IMR-90 (cell line): ENCODE data around the gene RAB36. TPM values are rescaled to one million over a fixed set of nuclear protein-coding genes. Genes with fewer than 3 reads are reported as not detected.

Experiments used
- ATAC-seq: fragments of 200-7000 bp; cut with Tn5 transposase; 2 replicates; pipeline ENCODE4 v1.9.1; 2020; ENCODE audit warnings: low read depth, mild to moderate bottlenecking, moderate library complexity
- BruUV-seq: library from RNA; stranded (reverse); fragments of 400-500 nt; replicated peaks from 2 replicates; lab custom pipeline; 2021; lab: Mats Ljungman, UMichigan
- CTCF ChIA-PET: fragments of 300-600 bp; formaldehyde crosslinking; extraction: SDS; loops from one replicate; lab custom pipeline; 2021; ENCODE audit warnings: antibody characterized with exemption; lab: Yijun Ruan, JAX
- POLR2A ChIA-PET: fragments of 300-600 bp; sonication (Branson Sonifier 250); formaldehyde crosslinking; loops from one replicate; lab custom pipeline; 2022; ENCODE audit warnings: antibody characterized with exemption; ENCODE audit not compliant: unreplicated experiment; lab: Charles Lee
- DNase-seq: peaks from one replicate; pipeline ENCODE4 v3.0.0; 2013
- H2AFZ ChIP-seq: replicated peaks from 2 replicates; pipeline ENCODE3; 2013; ENCODE audit warnings: low read length, mild to moderate bottlenecking; ENCODE audit not compliant: poor library complexity
- H2AK5ac ChIP-seq: 2 replicates; pipeline ENCODE4 v1.6.1; 2013; ENCODE audit warnings: low read depth, low read length, inconsistent platforms
- H2AK9ac ChIP-seq: replicated peaks from 2 replicates; pipeline ENCODE3; 2013; ENCODE audit warnings: mild to moderate bottlenecking, low read depth, low read length, moderate library complexity; ENCODE audit not compliant: poor library complexity
- H2BK120ac ChIP-seq: 2 replicates; pipeline ENCODE4 v1.6.1; 2013; ENCODE audit warnings: low read depth, low read length, inconsistent platforms
- H2BK15ac ChIP-seq: 3 replicates; pipeline ENCODE4 v1.6.1; 2013; ENCODE audit warnings: low read depth, low read length, inconsistent platforms
- H2BK20ac ChIP-seq: 2 replicates; pipeline ENCODE4 v1.6.1; 2013; ENCODE audit warnings: low read depth, mild to moderate bottlenecking, inconsistent platforms, low read length, moderate library complexity
- H2BK5ac ChIP-seq: 2 replicates; pipeline ENCODE4 v1.6.1; 2013; ENCODE audit warnings: mild to moderate bottlenecking, low read depth, low read length, inconsistent platforms; ENCODE audit not compliant: poor library complexity, severe bottlenecking
- H3K14ac ChIP-seq: replicated peaks from 2 replicates; pipeline ENCODE4 v1.6.1; 2013; ENCODE audit warnings: low read depth, low read length, inconsistent platforms
- H3K18ac ChIP-seq: 2 replicates; pipeline ENCODE4 v1.6.1; 2013; ENCODE audit warnings: low read depth, low read length, control low read depth
- H3K23ac ChIP-seq: 2 replicates; pipeline ENCODE4 v1.6.1; 2013; ENCODE audit warnings: low read depth, low read length, inconsistent platforms
- H3K27ac ChIP-seq: 2 replicates; pipeline ENCODE4 v1.5.1; 2013; ENCODE audit warnings: mild to moderate bottlenecking, control low read depth, low read length; ENCODE audit not compliant: insufficient read depth
- H3K27me3 ChIP-seq: 2 replicates; pipeline ENCODE4 v1.6.1; 2013; ENCODE audit warnings: low read length; ENCODE audit not compliant: control insufficient read depth, insufficient read depth
- H3K36me3 ChIP-seq: 2 replicates; pipeline ENCODE4 v1.6.1; 2013; ENCODE audit warnings: low read length, mixed read lengths; ENCODE audit not compliant: control insufficient read depth, insufficient read depth
- H3K4ac ChIP-seq: 2 replicates; pipeline ENCODE4 v1.6.1; 2013; ENCODE audit warnings: low read depth, low read length, inconsistent platforms
- H3K4me1 ChIP-seq: 2 replicates; pipeline ENCODE4 v1.6.1; 2013; ENCODE audit warnings: low read length, mixed read lengths; ENCODE audit not compliant: control insufficient read depth, insufficient read depth
- H3K4me2 ChIP-seq: 2 replicates; pipeline ENCODE4 v1.6.1; 2013; ENCODE audit warnings: low read depth, mild to moderate bottlenecking, control low read depth, low read length, moderate library complexity
- H3K4me3 ChIP-seq: 2 replicates; pipeline ENCODE4 v1.5.1; 2013; ENCODE audit warnings: low read depth, mild to moderate bottlenecking, control low read depth, low read length, moderate library complexity; ENCODE audit not compliant: insufficient read depth
- H3K56ac ChIP-seq: 2 replicates; pipeline ENCODE4 v1.6.1; 2013; ENCODE audit warnings: low read length, inconsistent platforms; ENCODE audit not compliant: insufficient read depth; ENCODE audit errors: extremely low read depth
- H3K79me1 ChIP-seq, 2 experiments: 2 replicates each; pipeline ENCODE4 v1.6.1; 2013; ENCODE audit warnings: low read length in 2 of 2, inconsistent platforms in 1 of 2, low read depth in 1 of 2
- H3K9ac ChIP-seq: 2 replicates; pipeline ENCODE4 v1.6.1; 2013; ENCODE audit warnings: low read depth, low read length, control low read depth
- H3K9me1 ChIP-seq: 2 replicates; pipeline ENCODE4 v1.6.1; 2013; ENCODE audit warnings: low read length, inconsistent platforms; ENCODE audit not compliant: insufficient read depth
- H3K9me3 ChIP-seq: 2 replicates; pipeline ENCODE4 v1.6.1; 2013; ENCODE audit warnings: low read length; ENCODE audit not compliant: control insufficient read depth, insufficient read depth
- H4K20me1 ChIP-seq: 2 replicates; pipeline ENCODE4 v1.6.1; 2013; ENCODE audit warnings: low read length, inconsistent platforms; ENCODE audit not compliant: insufficient read depth
- H4K5ac ChIP-seq: 2 replicates; pipeline ENCODE4 v1.6.1; 2013; ENCODE audit warnings: mild to moderate bottlenecking, low read depth, low read length, control low read depth
- H4K8ac ChIP-seq, 2 experiments: 2 replicates each; pipeline ENCODE4 v1.6.1; 2013; ENCODE audit warnings: low read depth in 2 of 2, low read length in 2 of 2, control low read depth in 1 of 2, inconsistent platforms in 1 of 2
- H4K91ac ChIP-seq: 2 replicates; pipeline ENCODE4 v1.6.1; 2013; ENCODE audit warnings: low read depth, low read length, inconsistent platforms; ENCODE audit not compliant: insufficient read depth
- BHLHE40 ChIP-seq: fragments of 150-350 bp; IDR thresholded peaks from 2 replicates; pipeline ENCODE4 v1.6.1; 2016; ENCODE audit warnings: mild to moderate bottlenecking, low read depth, low read length
- CEBPB ChIP-seq: IDR thresholded peaks from 2 replicates; pipeline ENCODE4 v1.6.1; 2012; ENCODE audit warnings: low read depth, low read length, improper control_type of control experiment
- MAFK ChIP-seq: IDR thresholded peaks from 2 replicates; pipeline ENCODE4 v1.6.1; 2012; ENCODE audit warnings: low read depth, low read length, improper control_type of control experiment
- MAZ ChIP-seq: IDR thresholded peaks from 2 replicates; pipeline ENCODE4 v1.6.1; 2012; ENCODE audit warnings: low read depth, mild to moderate bottlenecking, low read length, improper control_type of control experiment, moderate library complexity, borderline replicate concordance
- MXI1 ChIP-seq: IDR thresholded peaks from 2 replicates; pipeline ENCODE4 v1.6.1; 2012; ENCODE audit warnings: low read depth, mild to moderate bottlenecking, low read length, moderate library complexity, borderline replicate concordance
- NFE2L2 ChIP-seq: fragments of 150-350 bp; IDR thresholded peaks from 2 replicates; pipeline ENCODE4 v1.6.1; 2016; ENCODE audit warnings: low read depth, mild to moderate bottlenecking, low read length
- RCOR1 ChIP-seq: IDR thresholded peaks from 2 replicates; pipeline ENCODE4 v1.6.1; 2012; ENCODE audit warnings: mild to moderate bottlenecking, low read length, improper control_type of control experiment; ENCODE audit not compliant: insufficient replicate concordance
- RFX5 ChIP-seq: IDR thresholded peaks from 2 replicates; pipeline ENCODE4 v1.8.0; 2012; ENCODE audit warnings: low read depth, mild to moderate bottlenecking, low read length, moderate library complexity
- SMC3 ChIP-seq: fragments of 150-350 bp; IDR thresholded peaks from 2 replicates; pipeline ENCODE4 v1.6.1; 2016; ENCODE audit warnings: low read depth, mild to moderate bottlenecking, antibody characterized with exemption, low read length, moderate library complexity
- WGBS, 2 experiments: methylation state at CpG; one replicate each; pipeline versions ENCODE4 v1.1.5 to v1.1.7; 2013; ENCODE audit warnings: missing lambda C conversion rate in 2 of 2; ENCODE audit not compliant: insufficient read length in 1 of 2; ENCODE audit errors: extremely low coverage in 2 of 2; 5-methylcytosine and 5-hydroxymethylcytosine counted together
- dilution Hi-C: fragments of 300-500 bp; cut with HindIII; formaldehyde crosslinking; loops from one replicate; pipeline ENCODE4 v1.14.3; 2018; ENCODE audit warnings: low sequenced_read_pairs; ENCODE audit not compliant: unreplicated experiment
- in situ Hi-C: fragments of 300-500 bp; cut with MboI; formaldehyde crosslinking; loops from 3 replicates; pipeline ENCODE4 v1.14.3; 2019; ENCODE audit warnings: low sequenced_read_pairs, inconsistent platforms, mixed read lengths
- intact Hi-C: fragments of 100-400 bp; cut with micrococcal nuclease; formaldehyde crosslinking; loops from 2 replicates; pipeline ENCODE4 v1.10.0; 2022
- polyA plus RNA-seq, 3 experiments: library from polyadenylated mRNA; depleted of rRNA; stranded (reverse); fragments of >200 nt; gene quantifications; 2 replicates each; pipeline ENCODE4 v1.2.3, GENCODE V29; 2012; ENCODE audit warnings: low replicate concordance in 1 of 3
- total RNA-seq: library from RNA; depleted of rRNA; stranded (reverse); fragments of >200 nt; gene quantifications from 2 replicates; pipeline ENCODE4 v1.2.3, GENCODE V29; 2012
- TF ChIP-seq, protein P1 (sequence below): fragments of 150-350 bp; IDR thresholded peaks from 2 replicates; pipeline ENCODE4 v1.6.1; 2016; ENCODE audit warnings: low read depth, mild to moderate bottlenecking, low read length, moderate library complexity, borderline replicate concordance
- TF ChIP-seq, protein P2 (sequence below): fragments of 150-350 bp; IDR thresholded peaks from 2 replicates; pipeline ENCODE4 v1.6.1; 2017; ENCODE audit warnings: mild to moderate bottlenecking, antibody characterized with exemption, low read length, low read depth

RAB36 gene
- total and polyA plus RNA-seq, 2 of the 4 experiments (the other 2 are of a cell fraction), result 3.6 to 4.0 TPM

DNA sequence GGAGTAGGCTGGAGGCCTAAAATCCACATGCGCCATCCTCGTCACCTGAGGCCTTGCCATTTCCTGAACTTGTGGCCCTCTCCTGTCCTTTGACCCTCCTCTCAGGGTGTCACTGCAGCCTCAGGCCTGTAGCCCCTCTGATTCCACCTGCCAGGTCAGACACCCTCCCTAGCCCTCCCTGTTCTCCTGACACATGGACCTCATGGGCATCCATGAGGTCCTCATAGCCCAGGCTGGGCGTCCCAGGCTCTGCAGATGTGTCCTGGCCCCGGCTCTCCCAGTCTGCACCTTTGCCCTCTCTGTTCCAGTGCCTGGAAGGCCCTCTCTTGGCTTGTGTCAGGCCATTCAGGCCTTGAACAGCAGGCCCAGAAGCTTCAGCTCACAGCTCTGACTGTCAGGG, 15.8 kb downstream of the RAB36 start:
- CTCF ChIA-PET, result interaction anchor here (1.0 kb wide), 1 partner anchor 13 kb away, joined by 3 read pairs; no protein-coding TSS in a partner anchor
- Histone ChIP-seq H3K27ac (no peak overlapping the region), H4K20me1 (no peaks in the 10 kb centered on the region), H3K79me1 (no peaks in the 10 kb centered on the region), H3K36me3 (no peaks in the 10 kb centered on the region), H3K4me2 (no peak overlapping the region), H3K4me1 (peaks cover 5% of the 10 kb centered on the region; the same call in 1 of the 2 replicates), H3K9ac (no peak overlapping the region), H4K5ac (no peak overlapping the region), H3K9me3 (no peaks in the 10 kb centered on the region; the same call in 1 of the 2 replicates), H2AK9ac (no peak overlapping the region), H2BK20ac (no peak overlapping the region), H2AFZ (no peak overlapping the region), H3K4me3 (no peak overlapping the region), H3K27me3 (no peaks in the 10 kb centered on the region), H4K8ac (no peak overlapping the region), H3K18ac (no peak overlapping the region), H3K56ac (no peak overlapping the region), H2AK5ac (no peak overlapping the region), H3K9me1 (no peaks in the 10 kb centered on the region), H4K91ac (no peak overlapping the region), H2BK15ac (no peak overlapping the region), H2BK120ac (no peak overlapping the region), H2BK5ac (no peak overlapping the region), H3K23ac (no peak overlapping the region), H3K4ac (no peak overlapping the region), H3K14ac (no peak overlapping the region)
- POLR2A ChIA-PET, result no interaction called here
- no TSS peak for BruUV-seq
- 55% methylated on average over 2 of the region's 4 CpGs; no CpG with 5 or more reads in 1 of the 2 experiments for WGBS, 2 experiments
- ATAC-seq (no peak), DNase-seq (no peak)
- TF ChIP-seq MXI1 (no peak), RCOR1 (no peak), MAFK (no peak), RFX5 (no peak), SMC3 (no peak), CEBPB (no peak), MAZ (no peak), BHLHE40 (no peak), NFE2L2 (no peak)
- TF ChIP-seq, protein P1, sequence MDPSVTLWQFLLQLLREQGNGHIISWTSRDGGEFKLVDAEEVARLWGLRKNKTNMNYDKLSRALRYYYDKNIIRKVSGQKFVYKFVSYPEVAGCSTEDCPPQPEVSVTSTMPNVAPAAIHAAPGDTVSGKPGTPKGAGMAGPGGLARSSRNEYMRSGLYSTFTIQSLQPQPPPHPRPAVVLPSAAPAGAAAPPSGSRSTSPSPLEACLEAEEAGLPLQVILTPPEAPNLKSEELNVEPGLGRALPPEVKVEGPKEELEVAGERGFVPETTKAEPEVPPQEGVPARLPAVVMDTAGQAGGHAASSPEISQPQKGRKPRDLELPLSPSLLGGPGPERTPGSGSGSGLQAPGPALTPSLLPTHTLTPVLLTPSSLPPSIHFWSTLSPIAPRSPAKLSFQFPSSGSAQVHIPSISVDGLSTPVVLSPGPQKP, result no peak
- TF ChIP-seq, protein P2, sequence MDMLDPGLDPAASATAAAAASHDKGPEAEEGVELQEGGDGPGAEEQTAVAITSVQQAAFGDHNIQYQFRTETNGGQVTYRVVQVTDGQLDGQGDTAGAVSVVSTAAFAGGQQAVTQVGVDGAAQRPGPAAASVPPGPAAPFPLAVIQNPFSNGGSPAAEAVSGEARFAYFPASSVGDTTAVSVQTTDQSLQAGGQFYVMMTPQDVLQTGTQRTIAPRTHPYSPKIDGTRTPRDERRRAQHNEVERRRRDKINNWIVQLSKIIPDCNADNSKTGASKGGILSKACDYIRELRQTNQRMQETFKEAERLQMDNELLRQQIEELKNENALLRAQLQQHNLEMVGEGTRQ, result no peak
- dilution Hi-C loops, result no loop called here
- intact Hi-C loops, result no loop called here
- in situ Hi-C loops, result no loop called here
